Body of pancreas (tissue), 4 donors: Measurements from ENCODE around the gene ASCL5. TPM values are rescaled to one million over a fixed set of nuclear protein-coding genes. Genes with fewer than 3 reads are reported as not detected.

Experiments used
- ATAC-seq: fragments of 150-250 bp; one replicate; pipeline ENCODE4 v1.9.1; 2016
- DNase-seq, 4 donors: peaks; one replicate each; pipeline ENCODE4 v3.0.0-alpha.2; 2019
- H3K27ac ChIP-seq, 4 donors: fragments of 200-600 bp; sonication (generic); 1 replicate in 3 of 4; 2 replicates in 1 of 4; pipeline versions ENCODE4 v1.5.1 to v1.6.1; 2016 to 2019; ENCODE audit warnings: mild to moderate bottlenecking in 1 of 4, mixed read lengths in 1 of 4, moderate library complexity in 1 of 4
- H3K27me3 ChIP-seq, 2 donors: fragments of 200-600 bp; sonication (generic); one replicate each; pipeline ENCODE4 v1.6.0; 2016; ENCODE audit warnings: mild to moderate bottlenecking in 1 of 2
- H3K36me3 ChIP-seq, 2 donors: fragments of 200-600 bp; sonication (generic); replicated peaks in 1 of 2; 2 replicates each; pipeline ENCODE4 v1.5.1; 2016; ENCODE audit warnings: low read depth in 2 of 2; ENCODE audit not compliant: insufficient read depth in 1 of 2
- H3K4me1 ChIP-seq: fragments of 200-600 bp; sonication (generic); one replicate; pipeline ENCODE4 v1.6.0; 2016
- H3K4me3 ChIP-seq, 2 donors: fragments of 200-600 bp; sonication (generic); 1 replicate in 1 of 2; 2 replicates in 1 of 2; pipeline ENCODE4 v1.5.1; 2016 to 2019
- H3K9me3 ChIP-seq, 3 donors: fragments of 200-600 bp; sonication (generic); 1 replicate in 2 of 3; 2 replicates in 1 of 3; pipeline ENCODE4 v1.5.1; 2016
- POLR2A ChIP-seq, 3 donors: fragments of 450-650 bp; IDR thresholded peaks; one replicate each; pipeline ENCODE4 v1.6.1; 2016; ENCODE audit warnings: antibody characterized with exemption in 3 of 3, mild to moderate bottlenecking in 2 of 3
- WGBS, 2 donors: methylation state at CpG; one replicate each; pipeline ENCODE4 v1.1.5; 2017; 5-methylcytosine and 5-hydroxymethylcytosine counted together
- intact Hi-C: fragments of 100-400 bp; cut with DNase I; formaldehyde crosslinking; loops from one replicate; pipeline ENCODE4 v1.15.1; 2023
- total RNA-seq, 2 donors: library from RNA; depleted of rRNA; stranded (reverse); fragments of >200 nt; gene quantifications; one replicate each; pipeline ENCODE4 v1.1.0, GENCODE V29; 2016
- TF ChIP-seq, protein P1 (sequence below), 7 experiments: fragments of 450-650 bp in 4 of 7; fragments of 200-600 bp in 3 of 7; sonication (generic) in 3 of 7; IDR thresholded peaks; one replicate each; pipeline ENCODE4 v1.5.1; 2016 to 2019; ENCODE audit warnings: antibody characterized with exemption in 7 of 7

Gene ASCL5
- total RNA-seq, 2 donors from 2014 or later: 1.0 to 4.6 TPM

DNA sequence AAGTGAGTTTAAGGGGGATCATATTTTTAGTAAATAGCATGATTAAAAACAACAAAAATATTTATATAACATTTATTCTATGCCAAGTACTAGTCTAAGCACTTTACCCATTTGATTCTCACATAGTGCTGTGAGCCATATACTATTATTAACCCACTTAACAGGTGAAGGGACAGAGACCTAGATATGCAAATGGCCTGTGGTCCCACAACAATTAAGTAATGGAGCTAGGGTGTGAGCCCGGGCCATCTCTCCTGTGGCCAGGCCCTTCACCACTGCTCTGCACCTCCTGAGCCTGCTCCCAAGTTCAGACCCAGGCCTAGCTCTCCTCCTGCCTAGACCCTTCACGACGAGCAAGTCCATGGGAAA, 537 bp downstream of the ASCL5 start:
- Histone ChIP-seq H3K4me1 (peaks cover 53% of the 10 kb centered on the region), H3K9me3 (no peaks in the 10 kb centered on the region), H3K36me3 (no peaks in the 10 kb centered on the region), H3K27ac (peak overlapping the region; percentile 74 to 93 (median 84)), H3K4me3 (no peak overlapping the region), H3K27me3 (no peaks in the 10 kb centered on the region)
- TF ChIP-seq, protein P1, sequence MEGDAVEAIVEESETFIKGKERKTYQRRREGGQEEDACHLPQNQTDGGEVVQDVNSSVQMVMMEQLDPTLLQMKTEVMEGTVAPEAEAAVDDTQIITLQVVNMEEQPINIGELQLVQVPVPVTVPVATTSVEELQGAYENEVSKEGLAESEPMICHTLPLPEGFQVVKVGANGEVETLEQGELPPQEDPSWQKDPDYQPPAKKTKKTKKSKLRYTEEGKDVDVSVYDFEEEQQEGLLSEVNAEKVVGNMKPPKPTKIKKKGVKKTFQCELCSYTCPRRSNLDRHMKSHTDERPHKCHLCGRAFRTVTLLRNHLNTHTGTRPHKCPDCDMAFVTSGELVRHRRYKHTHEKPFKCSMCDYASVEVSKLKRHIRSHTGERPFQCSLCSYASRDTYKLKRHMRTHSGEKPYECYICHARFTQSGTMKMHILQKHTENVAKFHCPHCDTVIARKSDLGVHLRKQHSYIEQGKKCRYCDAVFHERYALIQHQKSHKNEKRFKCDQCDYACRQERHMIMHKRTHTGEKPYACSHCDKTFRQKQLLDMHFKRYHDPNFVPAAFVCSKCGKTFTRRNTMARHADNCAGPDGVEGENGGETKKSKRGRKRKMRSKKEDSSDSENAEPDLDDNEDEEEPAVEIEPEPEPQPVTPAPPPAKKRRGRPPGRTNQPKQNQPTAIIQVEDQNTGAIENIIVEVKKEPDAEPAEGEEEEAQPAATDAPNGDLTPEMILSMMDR (IDR thresholded peaks at IDR 0.05): no peak
- TF ChIP-seq POLR2A (IDR thresholded peaks at IDR 0.05): no peak
- ATAC-seq: no peak
- DNase-seq: no peak
- intact Hi-C loops: no loop called here
- WGBS, 2 donors: 16 to 29% methylated on average over 3 of the region's 3 CpGs

DNA sequence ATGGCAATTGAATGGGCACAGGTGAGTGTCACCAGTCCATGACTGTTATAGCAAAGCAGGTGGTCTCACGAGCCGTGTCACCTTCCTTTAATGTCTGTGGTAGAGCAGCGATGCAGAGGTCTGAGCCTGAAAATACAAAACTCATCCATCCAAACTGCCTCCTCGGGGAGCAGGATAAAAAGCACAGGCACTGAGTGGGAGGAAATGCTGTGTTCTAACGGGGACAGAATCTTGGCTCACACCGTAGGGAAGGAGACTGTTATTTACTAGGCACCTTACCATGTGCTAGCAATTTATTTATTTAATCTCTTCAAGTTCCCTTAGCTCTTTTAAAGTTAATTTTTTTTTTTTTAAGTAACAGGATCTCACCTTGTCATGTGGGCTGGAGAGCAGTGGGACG, 1.2 kb downstream of the ASCL5 start:
- ATAC-seq: peak; percentile 51
- intact Hi-C loops: no loop called here
- Histone ChIP-seq H3K4me3 (no peak overlapping the region), H3K36me3 (no peaks in the 10 kb centered on the region), H3K9me3 (no peaks in the 10 kb centered on the region), H3K27me3 (no peaks in the 10 kb centered on the region), H3K4me1 (peaks cover 51% of the 10 kb centered on the region), H3K27ac (peak overlapping the region; percentile 74 to 93 (median 84))
- no peak for TF ChIP-seq POLR2A (IDR thresholded peaks at IDR 0.05)
- TF ChIP-seq, protein P1 (IDR thresholded peaks at IDR 0.05): no peak
- DNase-seq: peak; percentile 34 to 52 (median 42)
- WGBS, 2 donors: 31 to 43% methylated on average over 7 of the region's 7 CpGs

DNA sequence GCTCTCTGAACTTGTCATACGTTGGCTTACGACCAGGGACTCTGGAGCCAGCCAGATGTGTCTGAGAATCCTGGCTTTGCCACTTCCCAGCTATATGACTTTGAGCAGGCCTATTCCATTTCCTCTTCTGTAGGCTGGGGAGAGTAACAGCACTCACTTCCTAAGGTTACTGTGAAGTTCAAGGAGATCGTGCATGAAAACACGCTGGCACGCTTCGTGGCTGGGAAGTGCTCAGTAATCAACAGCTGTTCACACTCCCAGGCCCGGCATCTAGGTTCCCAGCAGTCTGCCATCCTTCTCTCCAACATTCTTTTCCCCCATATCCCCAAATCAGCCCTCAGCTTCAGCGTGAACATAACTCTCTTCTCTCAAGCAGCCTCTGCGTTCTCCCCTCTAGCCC, 2.0 kb downstream of the ASCL5 start:
- Histone ChIP-seq H3K4me1 (peaks cover 51% of the 10 kb centered on the region), H3K4me3 (no peak overlapping the region), H3K27me3 (no peaks in the 10 kb centered on the region), H3K9me3 (no peaks in the 10 kb centered on the region), H3K36me3 (no peaks in the 10 kb centered on the region), H3K27ac (peak overlapping the region; percentile 74 to 87 (median 80))
- 39 to 42% methylated on average over 9 of the region's 9 CpGs for WGBS, 2 donors
- intact Hi-C loops: no loop called here
- peak; percentile 71 for ATAC-seq
- DNase-seq: peak; percentile 86 to 93 (median 90)
- TF ChIP-seq, protein P1 (IDR thresholded peaks at IDR 0.05): peak in 1 of 7 experiments; percentile 13
- TF ChIP-seq POLR2A (IDR thresholded peaks at IDR 0.05): peak in 1 of 3 donors; percentile 13

DNA sequence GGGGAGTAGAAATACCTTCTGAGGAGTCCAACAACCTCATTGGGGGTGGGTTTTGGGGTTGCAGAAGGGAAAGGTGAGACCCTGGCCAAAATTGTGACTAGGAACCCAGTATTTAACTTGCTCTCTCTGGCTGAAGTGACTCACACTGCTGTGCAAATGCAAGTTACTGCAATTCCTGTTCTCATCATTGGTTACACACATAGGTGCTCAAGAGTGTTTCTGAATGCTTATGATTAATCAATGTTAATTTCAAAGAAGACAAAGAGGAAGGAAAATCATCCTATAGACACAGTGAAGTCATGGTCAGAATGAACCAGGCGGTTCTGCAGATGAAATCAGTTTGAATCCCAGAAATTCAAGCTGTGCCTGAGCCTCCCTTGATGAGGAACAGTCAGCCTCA, 3.1 kb downstream of the ASCL5 start:
- 96 to 100% methylated on average over 1 of the region's 1 CpG for WGBS, 2 donors
- Histone ChIP-seq H3K4me1 (peaks cover 47% of the 10 kb centered on the region), H3K27ac (peak overlapping the region; percentile 74 to 87 (median 80)), H3K36me3 (no peaks in the 10 kb centered on the region), H3K9me3 (no peaks in the 10 kb centered on the region), H3K27me3 (no peaks in the 10 kb centered on the region), H3K4me3 (no peak overlapping the region)
- ATAC-seq (no peak), DNase-seq (no peak)
- intact Hi-C loops: no loop called here
- TF ChIP-seq, protein P1 (IDR thresholded peaks at IDR 0.05): no peak
- TF ChIP-seq POLR2A (IDR thresholded peaks at IDR 0.05): no peak

DNA sequence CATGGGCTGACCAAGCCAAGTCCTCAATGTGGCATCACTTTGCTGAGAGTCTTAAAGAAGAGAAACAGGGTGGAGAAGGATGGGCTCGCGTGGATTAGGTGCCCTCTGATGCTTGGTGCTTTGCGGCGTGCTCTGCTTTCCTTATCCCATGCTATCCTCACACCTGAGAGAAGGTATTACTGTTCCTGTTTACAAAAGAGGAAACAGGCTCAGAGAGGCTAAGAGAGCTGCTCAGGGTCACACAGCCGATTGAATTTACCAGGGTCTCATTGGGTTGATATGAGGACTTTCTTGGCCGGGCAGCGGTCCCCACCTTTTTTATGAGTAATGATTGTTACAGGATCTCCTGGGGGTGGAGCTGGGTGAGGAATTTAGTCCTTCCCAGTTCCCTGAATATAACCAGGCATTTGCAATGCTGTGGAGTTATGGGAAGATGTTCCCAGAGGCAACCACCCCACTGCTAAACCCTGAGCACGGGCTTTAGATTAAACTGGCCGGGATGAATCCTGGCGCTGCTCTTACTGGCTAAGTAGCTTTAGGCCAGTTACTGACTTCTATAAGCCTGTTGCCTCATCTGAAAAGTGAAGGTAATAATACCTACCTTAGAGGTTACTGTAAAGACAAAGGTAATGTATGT, 4.5 kb downstream of the ASCL5 start:
- Histone ChIP-seq H3K36me3 (no peaks in the 10 kb centered on the region), H3K27me3 (no peaks in the 10 kb centered on the region), H3K9me3 (no peaks in the 10 kb centered on the region), H3K4me3 (no peak overlapping the region), H3K4me1 (peaks cover 40% of the 10 kb centered on the region), H3K27ac (no peak overlapping the region)
- ATAC-seq (no peak), DNase-seq (no peak)
- intact Hi-C loops: no loop called here
- no peak for TF ChIP-seq POLR2A (IDR thresholded peaks at IDR 0.05)
- TF ChIP-seq, protein P1 (IDR thresholded peaks at IDR 0.05): no peak
- 83 to 86% methylated on average over 10 of the region's 10 CpGs for WGBS, 2 donors
